ENCODE results near the gene WDR33.
"Not testable (repeated sequence)": the region's sequence is repeated elsewhere in the genome, so short reads cannot be mapped to it uniquely, and the experiment has no call there.

WDR33 gene

DNA sequence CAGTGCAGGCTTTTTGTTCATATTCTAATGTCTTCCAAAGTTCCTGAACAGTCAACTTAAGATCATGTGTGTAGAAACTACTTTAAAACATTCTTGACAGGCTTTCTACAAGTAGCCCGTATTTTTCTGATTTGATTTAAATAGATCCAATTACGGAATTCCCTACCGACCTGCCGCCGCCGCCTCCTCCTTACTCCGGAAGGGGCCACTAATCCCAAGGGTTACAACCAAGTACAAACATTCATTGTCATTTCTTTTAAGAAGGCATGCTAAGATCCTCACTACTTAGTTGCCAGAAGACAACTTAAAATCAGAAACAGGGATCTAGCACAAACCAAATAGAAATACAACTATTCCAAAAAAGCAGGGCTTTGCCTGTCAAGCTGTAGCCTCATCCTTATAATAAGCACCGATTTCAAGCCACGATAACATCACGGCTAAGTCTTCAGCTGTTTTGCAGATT, 784 bp downstream of the WDR33 start:
- DNase-seq (ENCODE audit: low spot score), result no peak

DNA sequence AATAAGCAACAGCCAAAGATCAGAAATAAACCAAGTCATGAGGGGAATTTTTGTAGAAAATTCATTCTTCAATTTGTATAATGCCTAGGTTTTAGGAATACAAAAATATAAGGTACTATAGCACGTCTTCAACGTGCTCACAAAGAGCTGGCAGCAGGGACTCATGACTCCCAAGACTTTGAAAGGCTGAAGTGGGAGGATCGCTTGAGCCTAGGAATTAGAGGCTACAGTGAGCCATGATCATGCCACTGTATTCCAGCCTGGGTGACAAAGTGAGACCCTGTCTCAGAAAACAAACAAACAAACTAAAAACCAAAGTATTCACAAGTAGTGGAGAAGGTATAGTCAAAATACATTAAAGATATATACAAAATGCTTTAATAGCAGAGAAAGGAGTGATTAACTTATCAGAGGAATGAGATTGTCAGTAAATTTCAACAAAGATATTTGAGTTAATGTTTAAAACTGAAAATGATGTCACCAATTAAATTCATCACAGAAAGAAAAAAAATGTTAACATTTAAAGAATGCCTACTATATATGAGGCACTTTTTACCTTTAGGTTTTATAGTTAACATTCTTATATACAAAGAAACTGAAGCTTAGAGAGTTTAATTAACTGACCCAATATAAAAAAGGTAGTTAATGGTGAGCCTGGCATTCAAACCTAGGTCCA, 3.2 kb downstream of the WDR33 start:
- DNase-seq (ENCODE audit: low spot score), result no peak

DNA sequence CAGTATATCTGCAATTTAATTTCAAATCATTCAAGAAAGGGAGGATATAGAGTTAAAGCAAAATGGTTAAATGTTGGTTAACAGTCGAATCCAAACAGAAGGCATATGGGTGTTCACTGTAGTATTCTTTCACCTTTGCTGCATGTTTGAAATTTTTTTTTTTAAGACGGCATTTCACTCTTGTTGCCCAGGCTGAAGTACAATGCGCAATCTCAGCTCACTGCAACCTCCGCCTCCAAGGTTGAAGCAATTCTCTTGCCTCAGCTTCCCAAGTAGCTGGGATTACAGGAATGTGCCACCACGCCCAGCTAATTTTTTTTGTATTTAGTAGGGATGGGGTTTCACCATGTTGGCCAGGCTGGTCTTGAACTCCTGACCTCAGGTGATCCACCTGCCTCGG, 4.1 kb downstream of the WDR33 start:
- DNase-seq (ENCODE audit: low spot score), result not testable (repeated sequence)

DNA sequence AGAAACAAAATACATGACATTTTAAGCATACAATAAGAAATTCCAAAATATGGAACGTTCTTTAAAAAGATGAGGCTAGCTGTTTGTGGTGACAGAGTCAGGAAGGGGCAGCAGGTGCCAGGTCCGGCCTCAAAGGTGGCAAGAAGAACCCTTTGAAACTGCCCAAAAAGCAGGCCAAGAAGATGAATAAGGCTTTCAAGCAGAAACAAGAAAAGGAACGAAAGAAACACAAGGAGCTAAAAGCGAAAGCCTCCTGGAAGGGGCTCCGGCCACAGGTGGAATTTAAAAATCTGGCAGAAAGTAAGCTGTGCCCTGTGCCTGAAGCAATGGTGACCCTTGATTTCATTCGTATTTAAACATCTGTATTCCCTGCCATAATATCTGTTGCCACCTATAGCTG, 5.5 kb downstream of the WDR33 start:
- no peak for DNase-seq (ENCODE audit: low spot score)

DNA sequence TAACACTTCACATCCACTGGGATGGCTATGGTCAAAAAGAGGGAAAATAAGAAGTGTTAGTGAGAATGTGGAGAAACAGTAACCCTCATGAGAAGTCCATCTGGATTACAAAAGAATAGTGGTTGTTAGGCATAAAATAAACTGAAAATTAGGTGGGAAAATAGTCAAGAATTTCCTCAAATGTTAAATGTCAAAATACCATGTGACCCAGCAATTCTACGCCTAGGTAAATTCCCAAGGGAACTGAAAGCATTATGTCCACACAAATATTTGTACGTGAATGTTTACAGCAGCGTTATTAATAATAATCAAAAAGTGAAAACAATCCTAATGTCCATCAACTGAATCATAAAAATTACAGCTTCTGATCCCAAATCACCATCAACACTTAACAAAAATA, 11.0 kb downstream of the WDR33 start:
- no peak for DNase-seq (ENCODE audit: low spot score)

DNA sequence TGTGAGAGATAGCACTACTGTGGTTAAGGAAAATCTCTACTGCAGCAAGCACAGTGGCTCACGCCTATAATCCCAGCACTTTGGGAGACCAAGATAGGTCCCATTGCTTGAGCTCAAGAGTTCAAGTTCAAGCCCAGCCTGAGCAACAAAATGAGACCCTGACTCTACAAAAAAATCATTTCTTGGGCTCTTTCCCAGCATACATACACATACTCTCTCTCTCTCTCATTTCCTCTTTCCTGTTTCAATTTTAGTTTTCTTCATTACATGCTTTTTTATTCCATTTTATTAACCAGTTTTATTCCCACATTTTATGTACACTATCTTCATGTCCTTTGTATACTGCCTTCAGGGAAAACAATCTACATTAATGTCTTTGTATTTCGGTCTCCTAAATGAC, 14.6 kb downstream of the WDR33 start:
- no peak for DNase-seq (ENCODE audit: low spot score)

DNA sequence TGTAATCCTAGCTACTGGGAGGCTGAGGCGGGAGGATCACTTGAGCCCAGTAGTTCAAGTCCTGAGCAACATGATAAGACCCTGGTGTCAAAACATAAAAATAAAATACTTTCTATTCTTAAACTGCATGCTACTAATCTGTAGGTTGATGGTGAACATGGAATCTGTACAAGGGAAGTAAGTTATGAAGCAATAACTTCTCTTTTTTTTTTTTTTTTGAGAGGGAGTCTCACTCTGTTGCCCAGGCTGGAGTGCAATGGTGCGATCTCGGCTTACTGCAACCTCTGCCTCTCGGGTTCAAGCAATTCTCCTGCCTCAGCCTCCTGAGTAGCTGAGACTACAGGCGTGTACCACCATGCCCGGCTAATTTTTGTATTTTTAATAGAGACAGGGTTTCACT, 16.1 kb downstream of the WDR33 start:
- not testable (repeated sequence) for DNase-seq (ENCODE audit: low spot score)

DNA sequence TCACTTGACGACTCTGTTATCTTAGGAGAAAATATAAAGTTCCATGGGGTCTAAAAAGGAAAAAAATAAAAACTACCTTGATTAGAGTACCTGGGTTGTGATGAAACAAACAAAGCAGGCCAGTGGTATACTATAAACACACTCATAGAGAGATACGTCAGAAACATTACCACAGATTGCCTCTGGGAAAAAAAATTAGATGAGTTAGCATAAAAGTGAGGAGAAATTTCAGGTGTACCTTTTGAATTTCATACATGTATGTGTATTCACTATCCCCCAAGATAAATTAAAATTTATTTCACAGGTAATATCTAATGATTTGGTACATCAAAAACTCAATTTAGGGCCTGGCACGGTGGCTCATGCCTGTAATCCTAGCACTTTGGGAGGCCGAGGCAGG, 18.2 kb downstream of the WDR33 start:
- DNase-seq (ENCODE audit: low spot score), result no peak

DNA sequence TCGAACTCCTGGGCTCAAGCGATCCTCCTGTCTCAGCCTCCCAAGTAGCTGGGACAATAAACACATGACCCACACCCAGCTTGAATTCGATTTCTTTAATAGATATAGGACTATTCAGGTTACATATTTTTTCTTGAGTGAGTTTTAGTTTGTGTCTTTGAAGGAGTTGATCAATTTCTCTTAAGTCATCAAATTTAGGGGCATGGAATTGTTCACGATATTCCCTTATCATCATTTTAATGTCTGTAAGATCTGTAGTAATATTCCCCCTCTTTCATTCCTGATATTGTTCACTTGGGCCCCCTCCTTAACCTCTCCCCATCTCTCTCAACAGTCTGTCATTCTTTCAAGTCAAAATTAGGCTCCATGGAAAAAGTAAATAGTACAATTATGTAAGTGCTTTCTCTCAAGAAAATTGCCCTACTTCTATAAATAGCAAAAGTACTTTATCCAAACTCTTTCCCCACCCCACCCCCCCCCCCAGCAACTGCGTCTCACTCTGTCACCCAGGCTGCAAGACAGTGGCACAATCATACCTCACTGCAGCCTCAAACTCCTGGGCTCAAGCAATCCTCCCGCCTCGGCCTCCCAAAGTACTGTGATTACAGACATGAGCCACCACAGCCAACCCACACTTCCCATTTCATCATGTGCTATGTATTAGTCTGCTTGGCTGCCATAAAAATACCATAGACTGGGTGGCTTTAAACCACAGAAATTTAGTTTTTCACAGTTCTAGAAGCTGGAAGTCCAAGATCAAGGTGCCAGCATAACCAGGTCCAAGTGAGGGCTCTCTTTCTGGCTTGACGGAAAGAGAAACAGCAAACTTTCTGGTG, 20.1 kb downstream of the WDR33 start:
- no peak for DNase-seq (ENCODE audit: low spot score)

DNA sequence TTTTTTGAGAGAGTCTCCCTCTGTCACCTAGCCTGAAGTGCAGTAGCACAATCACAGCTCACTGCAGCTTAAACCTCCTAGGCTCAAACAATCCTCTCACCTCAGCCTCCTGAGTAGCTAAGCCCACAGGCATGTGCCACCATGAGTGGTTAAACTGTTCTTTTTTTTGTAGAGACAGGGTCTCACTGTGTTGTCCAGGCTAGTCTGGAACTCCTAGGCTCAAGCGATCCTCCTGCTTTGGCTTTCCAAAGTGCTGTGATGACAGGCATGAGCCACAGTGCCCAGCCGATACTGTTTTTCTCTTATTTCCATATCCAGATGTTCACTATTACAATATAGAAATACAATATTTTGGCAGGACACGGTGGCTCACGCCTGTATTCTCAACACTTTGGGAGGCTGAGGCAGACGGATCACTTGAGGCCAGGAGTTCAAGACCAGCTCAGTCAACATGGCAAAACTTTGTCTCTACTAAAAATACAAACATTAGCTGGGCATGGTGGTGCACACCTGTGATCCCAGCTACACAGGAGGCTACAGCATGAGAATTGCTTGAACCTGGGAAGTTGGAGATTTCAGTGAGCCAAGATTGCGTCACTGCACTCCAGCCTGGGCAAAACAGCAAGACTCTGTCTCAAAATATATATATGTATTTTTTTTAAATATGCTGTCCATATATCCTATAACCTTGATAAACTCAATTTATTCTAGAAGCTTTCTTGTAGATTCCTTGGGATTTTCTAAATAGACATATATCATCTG, 24.7 kb downstream of the WDR33 start:
- DNase-seq (ENCODE audit: low spot score), result no peak

DNA sequence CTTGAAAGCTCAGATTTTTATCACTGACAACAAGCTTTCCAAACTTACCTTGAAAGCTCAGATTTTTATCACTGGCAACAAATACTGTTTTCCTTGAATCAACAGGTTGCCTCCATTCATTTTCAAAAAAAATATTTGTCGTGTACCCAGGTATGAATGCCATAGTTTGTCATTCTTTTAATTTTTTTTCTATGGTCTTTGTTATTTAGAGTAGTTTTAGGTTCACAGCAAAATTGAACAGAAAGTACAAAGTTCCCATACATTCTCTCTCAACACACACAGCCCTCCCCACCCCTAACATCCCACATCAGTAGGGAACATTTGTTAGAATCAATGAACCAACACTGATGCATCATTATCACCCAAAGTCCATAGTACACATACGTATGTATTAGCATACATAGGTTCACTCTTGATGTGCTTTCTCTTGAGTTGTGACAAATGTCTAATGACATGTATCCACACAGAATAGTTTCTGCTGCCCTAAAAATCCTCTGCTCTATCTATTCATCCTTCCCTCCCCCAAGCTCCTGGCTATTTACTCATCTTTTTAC, 25.9 kb downstream of the WDR33 start:
- no peak for DNase-seq (ENCODE audit: low spot score)

DNA sequence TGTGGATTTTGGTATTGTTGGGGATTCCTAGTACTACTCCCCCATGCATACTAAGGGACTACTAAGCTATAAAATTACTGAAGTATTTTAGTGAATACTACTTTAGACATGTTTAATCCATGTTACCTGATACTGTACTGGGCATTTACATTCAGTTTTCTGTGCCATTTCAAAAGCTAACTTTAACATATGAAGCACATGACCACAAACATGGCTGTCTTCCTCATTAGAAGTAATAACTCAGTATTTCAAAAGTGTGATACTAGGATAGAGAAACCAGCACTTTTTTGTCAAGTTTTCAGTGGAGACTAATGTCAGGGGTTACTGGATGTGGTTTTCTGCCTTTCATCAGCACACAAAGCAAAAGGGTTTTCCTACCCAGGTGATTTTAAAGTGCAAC, 27.9 kb downstream of the WDR33 start:
- no peak for DNase-seq (ENCODE audit: low spot score)

DNA sequence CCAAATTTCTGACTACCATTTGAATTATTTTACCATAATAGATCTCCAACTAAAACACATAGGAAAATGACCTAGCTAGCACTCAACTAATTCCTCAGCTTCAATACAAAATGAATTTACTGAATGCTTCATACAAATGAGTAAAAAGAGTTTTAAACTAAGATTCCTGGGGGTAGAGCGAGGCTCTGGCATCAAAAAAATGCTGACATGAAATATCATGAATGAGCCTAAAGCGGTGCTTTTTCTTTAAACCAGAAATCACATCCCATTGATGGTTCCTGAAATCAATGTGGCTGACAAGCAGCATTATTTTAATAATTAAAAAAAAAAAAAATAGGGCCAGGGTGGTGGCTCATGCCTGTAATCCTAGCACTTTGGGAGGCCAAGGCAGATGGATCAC, 32.1 kb downstream of the WDR33 start:
- no peak for DNase-seq (ENCODE audit: low spot score)

DNA sequence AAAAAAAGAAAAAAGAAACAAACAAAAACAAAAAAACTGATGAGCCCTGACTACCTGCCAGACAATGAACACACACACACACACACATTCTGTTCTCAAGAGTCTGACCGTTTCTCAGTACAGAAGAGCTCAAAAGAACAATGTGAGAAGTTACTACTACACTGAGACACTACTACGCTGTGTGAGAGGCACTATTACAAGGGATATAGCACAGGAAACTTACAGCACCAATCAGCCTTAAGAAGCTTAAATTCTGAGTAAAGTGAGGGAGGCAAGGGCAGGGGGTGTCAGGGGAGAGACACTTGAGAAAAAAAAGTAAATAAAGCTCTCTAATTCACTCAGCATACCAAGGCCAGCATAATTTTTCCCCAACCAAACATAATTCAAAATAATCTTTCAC, 32.5 kb downstream of the WDR33 start:
- no peak for DNase-seq (ENCODE audit: low spot score)

DNA sequence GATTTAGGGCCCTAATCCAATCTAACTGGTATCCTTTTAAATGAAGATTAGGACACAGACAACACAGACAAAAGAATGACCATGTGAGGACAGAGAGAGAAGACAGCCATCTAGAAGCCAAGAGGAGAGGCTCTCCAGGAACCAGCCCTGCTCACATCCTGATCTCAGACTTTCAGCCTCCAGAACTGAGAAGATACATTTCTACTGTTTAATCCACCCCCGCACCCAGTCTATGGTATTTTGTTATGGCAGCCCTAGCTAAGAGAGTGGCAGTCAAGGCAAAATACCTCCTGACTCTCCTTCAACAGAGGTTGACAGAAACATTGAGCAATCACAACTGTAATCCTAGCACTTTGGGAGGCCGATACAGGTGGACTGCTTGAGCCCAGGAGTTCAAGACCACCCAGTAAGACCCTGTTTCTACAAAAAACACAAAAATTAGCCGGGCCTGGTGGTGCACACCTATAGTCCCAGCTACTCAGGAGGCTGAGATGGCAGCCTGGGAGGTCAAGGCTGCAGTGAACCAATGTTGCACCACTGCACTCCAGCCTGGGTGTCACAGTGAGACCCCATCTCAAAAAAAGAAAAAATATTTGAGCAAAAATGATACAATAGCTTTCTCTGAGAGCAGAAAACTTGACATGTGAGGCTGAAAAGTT, 34.7 kb downstream of the WDR33 start:
- no peak for DNase-seq (ENCODE audit: low spot score)

DNA sequence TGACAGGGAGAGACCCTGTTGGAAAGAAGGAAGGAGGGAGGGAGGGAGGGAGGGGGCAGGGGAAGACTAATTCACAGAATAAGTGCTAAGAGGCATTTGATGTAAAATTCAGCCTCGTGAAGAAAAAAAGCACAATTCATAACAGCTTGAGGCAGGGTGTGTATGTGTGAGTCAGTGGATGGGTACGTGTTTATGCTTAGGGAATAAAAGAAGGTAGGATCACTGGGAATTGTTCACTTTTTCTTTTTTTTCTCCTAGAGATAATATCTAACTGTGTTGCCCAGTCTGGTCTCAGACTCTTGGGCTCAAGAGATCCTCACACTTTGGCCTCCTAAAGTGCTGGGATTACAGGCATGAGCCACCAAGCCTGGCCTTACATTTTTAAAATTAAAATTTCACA, 39.2 kb downstream of the WDR33 start:
- DNase-seq (ENCODE audit: low spot score), result no peak

DNA sequence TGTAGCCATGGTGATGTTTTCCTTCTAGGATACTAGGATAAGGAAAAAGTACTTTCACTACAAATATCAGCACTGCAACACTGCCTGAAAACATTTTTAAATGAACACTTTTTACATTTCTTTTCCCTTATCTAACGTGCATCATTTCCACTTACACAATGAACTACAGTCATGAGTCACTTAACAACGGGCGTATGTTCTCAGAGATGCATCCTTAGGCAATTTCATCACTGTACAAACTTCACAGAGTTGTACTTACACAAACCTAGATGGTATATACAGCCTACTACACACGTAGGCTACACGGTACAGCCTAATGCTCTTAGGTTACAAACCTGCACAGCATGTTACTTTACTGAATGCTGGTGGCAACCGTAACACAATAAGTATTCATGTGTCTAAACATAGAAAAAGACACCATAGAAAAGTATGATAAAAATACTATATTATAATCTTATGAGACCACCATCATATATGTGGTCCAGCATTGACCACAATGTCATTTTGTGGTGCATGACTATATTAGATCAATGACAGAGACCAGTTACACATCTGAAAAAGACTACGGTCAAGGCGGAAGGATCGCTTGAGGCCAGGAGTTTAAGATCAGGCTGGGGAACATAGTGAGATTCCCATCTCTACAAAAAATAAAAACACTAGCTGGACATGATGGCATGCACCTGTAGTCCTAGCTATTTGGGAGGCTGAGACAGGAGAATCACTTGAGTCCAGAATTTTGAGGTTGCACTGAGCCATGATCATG, 39.8 kb downstream of the WDR33 start:
- no peak for DNase-seq (ENCODE audit: low spot score)

DNA sequence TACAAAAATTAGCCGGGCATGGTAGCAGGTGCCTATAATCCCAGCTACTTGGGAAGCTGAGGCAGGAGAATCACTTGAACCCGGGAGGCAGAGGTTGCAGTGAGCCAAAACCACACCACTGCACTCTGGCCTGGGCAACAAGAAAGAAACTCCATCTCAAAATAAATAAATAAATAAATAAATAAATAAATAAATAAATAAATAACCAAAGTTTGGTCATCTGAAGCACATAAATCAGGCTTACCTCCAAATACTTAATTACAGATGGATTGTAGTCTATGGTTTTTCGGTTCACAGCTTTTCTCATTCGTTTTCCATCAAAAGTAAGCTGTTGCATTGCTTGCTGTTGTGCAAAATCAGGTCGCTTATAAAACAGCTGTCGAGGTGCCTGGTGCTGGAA, 40.4 kb downstream of the WDR33 start:
- not testable (repeated sequence) for DNase-seq (ENCODE audit: low spot score)

DNA sequence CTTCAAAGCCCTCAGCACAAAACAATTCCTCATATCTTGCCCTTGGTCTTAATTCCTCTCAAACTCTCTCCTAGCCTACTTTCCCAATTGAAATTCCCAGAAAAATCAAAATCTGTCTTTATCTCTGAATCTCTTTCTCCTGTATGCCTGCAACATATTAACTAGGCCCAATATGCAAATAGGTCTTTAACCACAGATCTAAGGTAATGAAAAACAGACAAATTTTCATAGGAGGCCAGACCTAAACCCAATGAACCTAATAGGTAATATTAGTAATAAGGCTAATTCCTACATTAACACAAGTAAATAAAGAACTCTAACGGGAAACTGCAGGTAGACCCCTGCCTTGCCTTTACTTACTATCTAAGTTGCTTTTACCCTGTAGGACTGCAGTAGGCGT, 41.4 kb downstream of the WDR33 start:
- DNase-seq (ENCODE audit: low spot score), result no peak

DNA sequence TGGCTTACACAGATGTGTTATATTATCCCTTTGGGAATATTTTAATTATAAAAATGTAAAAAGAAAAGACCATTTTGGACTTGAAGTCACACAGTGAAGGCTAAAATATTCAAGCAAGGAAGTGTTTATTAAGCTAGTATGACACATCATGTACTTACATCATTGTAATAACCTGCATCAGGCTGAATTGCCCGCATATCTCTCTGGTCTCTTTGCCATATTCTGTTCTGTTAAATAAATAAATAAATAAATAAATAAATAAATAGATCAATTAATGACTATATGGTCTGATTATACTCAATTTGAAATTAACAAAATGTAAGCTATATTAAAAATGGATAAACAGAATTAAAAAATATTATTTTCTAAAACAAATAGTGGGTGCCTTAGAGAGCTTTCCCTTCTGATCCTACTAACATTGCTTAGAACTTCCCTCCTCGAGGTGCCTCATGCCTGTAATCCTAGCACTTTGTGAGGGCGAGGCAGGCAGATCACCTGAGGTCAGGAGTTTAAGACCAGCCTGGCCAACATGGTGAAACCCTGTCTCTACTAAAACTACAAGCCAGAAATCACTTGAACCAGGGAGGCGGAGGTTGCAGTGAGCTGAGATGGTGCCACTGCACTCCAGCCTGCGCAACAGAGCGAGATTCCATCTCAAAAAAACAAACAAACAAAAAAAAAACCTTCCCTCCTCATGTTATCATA, 42.0 kb downstream of the WDR33 start:
- DNase-seq (ENCODE audit: low spot score), result no peak

DNA sequence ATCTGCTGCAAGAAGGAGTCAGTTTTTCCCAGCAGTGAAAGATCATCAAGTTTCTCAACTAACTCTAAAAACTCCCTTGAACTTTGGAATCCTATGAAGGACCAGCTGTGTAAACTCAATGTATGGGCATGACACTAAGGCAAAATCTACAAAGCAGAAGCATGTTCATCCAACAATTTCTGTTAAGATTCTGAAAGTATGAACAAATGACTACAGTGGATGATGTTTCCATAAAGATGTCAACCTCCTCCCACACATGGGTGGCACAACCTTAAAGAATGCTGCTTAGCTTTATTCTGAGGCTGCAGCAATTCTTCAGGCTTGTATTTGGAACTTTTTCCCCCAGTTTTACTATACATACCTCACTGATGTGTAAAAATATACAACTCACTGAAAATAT, 47.2 kb downstream of the WDR33 start:
- DNase-seq (ENCODE audit: low spot score), result no peak

Measured in pons (tissue), 1 donor.